Measurements from ENCODE around the gene EDC3.
"Not testable (repeated sequence)": the region's sequence is repeated elsewhere in the genome, so short reads cannot be mapped to it uniquely, and the experiment has no call there.

EDC3 gene

DNA sequence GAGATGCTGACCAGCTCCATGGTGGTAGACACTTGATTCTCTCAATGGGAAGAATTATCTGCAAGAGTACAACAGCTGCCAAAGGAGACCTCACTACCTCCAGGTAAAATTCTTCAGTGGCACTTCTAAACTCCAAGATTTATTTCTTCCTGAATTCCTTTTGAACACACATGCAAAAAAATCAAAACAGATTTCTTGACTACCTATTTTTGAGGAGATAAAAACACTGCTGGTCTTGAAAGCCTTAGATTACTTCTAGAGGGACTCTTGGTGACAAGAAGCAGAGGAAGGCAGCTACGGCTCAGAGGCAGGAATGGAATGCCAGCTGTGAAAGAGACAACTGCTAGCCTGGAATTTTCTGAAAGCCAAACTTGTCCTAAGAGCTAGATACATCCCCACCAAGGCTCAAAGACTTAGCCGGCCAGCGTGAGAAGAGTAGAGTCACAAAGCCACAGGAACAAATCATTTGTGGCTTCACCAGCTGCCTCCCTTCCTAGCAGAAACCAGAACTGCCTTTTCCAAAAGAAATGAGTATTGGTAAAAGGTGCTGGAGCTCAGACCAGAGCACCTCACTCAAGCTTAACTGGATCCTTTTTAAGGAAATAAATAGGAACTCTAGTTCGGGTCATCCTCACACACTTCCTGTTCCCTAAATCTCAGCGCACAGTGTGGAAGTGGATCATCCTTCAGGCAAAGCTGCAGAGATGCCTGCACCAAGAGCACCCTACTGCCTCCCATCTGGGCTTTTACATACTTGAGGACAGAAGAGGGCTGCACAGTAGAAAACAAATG is 47.6 kb downstream of the EDC3 start:
- no peak for DNase-seq (ENCODE audit: low spot score)

GRCh38 chr15:74646480-74646879 is 49.3 kb downstream of the EDC3 start:
- DNase-seq (ENCODE audit: low spot score), result no peak

- no peak for DNase-seq (ENCODE audit: low spot score)
These were observed 52.1 kb downstream of the EDC3 start for GRCh38 chr15:74643665-74644204.

GRCh38 chr15:74642734-74643664 is 52.8 kb downstream of the EDC3 start:
- DNase-seq (ENCODE audit: low spot score), result no peak

- no peak for DNase-seq (ENCODE audit: low spot score)
These were observed 53.5 kb downstream of the EDC3 start for GRCh38 chr15:74642348-74642733.

DNA sequence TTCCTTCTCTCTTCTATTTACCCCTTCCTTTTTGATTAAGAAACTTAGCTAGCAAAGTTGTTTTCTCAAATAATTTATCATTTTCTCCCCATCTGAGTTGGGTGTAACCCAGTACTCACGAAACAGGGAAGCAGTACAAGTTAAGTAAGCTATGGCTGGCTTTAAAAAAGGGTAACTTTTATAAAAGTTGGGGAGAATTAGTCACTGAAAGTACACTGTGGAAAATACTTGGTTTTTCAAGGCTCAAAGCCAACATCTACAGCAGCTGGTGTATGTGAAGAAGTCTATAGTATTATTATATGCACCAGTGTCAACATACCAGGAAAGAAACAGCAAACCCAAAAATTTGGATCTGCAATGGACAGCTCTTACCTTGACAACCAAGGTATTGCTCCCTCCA is 54.7 kb downstream of the EDC3 start:
- no peak for DNase-seq (ENCODE audit: low spot score)

GRCh38 chr15:74636984-74637383 is 58.8 kb downstream of the EDC3 start:
- no peak for DNase-seq (ENCODE audit: low spot score)

GRCh38 chr15:74635228-74635627 is 60.6 kb downstream of the EDC3 start:
- peak; percentile 76 for DNase-seq (ENCODE audit: low spot score)

DNA sequence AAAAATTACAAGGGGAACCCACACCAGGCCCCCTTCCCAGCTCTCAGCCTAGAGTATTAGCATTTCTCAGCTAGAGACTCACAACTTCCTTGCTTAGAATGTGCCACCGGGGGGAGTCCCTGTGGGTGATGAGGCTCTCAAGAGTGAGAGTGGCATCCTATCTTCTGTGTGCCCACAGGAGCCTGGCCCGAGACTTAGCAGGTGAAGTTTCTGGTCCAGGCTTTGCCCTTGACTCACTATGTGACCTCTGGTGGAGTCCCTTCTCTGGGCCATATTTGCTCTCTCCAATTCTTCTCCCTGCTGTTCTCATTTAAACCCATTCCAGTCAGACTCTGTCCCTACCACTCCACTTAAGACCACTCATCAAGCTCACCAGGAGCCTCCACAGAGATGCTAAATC is 62.0 kb downstream of the EDC3 start:
- no peak for DNase-seq (ENCODE audit: low spot score)

- no peak for DNase-seq (ENCODE audit: low spot score)
These were observed 63.2 kb downstream of the EDC3 start for GRCh38 chr15:74632601-74633000.

- peak; percentile 58 for DNase-seq (ENCODE audit: low spot score)
These were observed 63.8 kb downstream of the EDC3 start for GRCh38 chr15:74631935-74632560.

DNA sequence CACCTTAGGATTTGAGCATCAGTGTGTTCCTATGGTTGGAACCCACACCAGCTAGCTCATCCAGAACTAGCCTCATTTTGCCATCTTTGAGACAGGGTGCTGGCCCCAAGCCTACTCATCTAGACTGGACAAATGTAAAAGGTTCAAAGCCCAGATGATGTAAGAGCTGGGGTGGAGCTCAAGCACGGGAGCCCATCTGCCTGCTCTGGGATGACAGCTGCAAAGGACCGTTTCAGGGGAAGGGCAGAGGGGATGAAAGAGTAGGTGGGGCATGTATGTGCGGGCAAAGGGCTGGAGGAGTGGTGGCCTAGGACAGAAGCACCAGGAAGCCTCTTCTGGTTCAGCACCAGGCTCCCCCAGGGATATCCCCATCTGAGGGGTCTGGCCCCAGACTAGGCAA is 64.4 kb downstream of the EDC3 start:
- no peak for DNase-seq (ENCODE audit: low spot score)

- no peak for DNase-seq (ENCODE audit: low spot score)
These were observed 64.8 kb downstream of the EDC3 start for GRCh38 chr15:74631087-74631385.

- no peak for DNase-seq (ENCODE audit: low spot score)
These were observed 65.3 kb downstream of the EDC3 start for GRCh38 chr15:74630284-74631086.

DNA sequence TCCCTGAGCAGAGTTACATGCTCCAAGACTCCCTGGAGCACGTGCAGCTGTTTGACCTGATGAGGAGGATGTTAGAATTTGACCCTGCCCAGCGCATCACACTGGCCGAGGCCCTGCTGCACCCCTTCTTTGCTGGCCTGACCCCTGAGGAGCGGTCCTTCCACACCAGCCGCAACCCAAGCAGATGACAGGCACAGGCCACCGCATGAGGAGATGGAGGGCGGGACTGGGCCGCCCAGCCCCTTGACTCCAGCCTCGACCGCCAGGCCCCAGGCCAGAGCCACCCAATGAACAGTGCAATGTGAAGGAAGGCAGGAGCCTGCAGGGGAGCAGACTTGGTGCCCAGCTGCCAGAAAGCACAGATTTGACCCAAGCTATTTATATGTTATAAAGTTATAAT is 66.1 kb downstream of the EDC3 start:
- not testable (repeated sequence) for DNase-seq (ENCODE audit: low spot score)

DNA sequence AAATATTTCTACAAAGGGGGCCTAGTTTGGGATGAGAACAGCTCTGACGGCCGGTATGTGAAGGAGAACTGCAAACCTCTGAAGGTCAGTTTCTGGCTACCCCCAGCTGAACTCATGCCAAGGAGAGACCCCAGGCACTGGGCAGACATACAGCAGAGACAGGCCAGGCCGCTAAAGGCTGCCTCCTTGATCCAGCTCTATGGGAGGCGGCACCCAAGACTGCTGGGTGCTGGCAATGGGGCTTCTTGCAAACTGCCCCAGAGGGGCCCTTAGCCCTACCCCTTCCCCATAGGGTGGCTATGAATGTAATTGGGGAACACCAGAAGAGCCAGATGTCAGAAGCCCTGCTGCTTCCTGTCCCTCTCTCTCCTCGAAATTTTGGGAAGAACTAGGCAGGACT is 66.9 kb downstream of the EDC3 start:
- no peak for DNase-seq (ENCODE audit: low spot score)

DNA sequence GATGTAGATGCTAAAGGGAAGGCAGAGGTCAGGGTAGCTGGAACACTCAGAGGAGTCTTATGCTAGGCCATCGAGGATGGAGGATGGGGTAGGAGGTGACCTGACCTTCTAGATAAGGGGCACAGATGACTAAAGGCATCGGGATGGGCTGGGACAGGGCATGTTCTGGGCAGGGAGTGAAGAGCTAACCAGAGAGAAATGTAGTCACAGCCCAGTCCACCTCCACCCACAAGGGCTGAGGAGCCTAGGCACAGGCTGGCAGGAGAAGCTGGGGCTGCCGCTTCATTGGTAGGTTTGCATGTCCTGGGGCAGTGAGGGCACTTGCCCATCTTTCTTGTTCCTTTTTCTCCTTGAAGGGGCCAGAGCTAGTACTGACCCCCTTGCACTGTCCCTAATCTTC is 67.6 kb downstream of the EDC3 start:
- no peak for DNase-seq (ENCODE audit: low spot score)

GRCh38 chr15:74627766-74628165 is 68.1 kb downstream of the EDC3 start:
- no peak for DNase-seq (ENCODE audit: low spot score)

DNA sequence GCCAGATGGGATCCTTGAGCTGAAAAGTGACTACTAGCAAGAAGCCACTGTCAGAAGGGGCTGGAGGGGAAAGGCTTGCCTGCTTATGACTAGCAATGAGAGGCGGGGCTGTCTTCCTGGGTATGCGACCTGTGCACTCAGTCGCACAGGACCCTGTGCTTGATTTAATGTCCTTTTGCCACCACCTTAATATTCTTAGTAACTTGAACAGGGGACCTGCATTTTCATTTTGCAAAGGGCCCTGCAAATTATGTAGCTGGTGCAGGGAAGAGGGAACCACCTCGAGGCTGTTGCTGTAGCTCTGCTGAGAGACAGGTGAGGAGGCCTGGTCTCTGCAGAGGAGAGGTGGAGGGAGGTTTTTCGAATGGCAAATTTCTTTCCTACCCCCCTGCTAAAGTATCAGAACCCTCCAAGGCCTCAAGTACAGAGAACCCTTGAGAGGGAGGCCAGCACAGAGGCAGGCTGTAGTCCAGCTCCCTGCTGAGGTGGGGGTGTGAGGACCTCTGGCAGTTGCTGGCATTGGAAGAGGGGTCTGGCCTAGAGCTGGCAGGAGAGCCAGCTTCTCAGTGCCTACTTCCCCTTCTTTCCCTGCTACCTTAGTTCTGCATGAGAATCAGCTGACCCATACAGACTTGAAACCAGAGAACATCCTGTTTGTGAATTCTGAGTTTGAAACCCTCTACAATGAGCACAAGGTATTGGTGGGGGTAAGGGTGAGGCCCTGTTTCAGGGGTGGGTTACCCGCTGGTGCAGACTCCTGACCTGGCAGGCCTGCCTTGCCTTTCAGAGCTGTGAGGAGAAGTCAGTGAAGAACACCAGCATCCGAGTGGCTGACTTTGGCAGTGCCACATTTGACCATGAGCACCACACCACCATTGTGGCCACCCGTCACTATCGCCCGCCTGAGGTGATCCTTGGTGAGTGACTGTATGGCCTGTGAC is 68.8 kb downstream of the EDC3 start:
- DNase-seq (ENCODE audit: low spot score), result no peak

DNA sequence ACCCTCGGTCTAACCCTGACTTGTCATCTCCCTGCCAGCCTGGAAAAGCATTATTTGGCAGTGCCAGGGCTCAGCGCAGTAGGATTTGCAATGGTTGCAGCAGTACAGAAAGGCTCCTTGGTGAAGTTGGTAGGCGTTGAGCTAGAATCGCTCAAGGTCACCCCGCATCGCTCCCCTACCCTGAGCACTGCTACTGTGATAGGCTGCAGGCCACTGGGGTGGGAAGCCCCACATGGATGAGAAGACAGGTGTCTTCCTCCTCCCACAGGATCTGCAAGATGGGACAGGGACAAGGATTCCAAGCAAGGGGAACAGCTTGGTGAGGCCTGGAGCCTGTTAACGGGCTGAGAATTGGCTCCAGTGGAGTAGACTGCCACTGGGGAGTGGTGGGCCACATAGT is 69.5 kb downstream of the EDC3 start:
- DNase-seq (ENCODE audit: low spot score), result no peak

DNA sequence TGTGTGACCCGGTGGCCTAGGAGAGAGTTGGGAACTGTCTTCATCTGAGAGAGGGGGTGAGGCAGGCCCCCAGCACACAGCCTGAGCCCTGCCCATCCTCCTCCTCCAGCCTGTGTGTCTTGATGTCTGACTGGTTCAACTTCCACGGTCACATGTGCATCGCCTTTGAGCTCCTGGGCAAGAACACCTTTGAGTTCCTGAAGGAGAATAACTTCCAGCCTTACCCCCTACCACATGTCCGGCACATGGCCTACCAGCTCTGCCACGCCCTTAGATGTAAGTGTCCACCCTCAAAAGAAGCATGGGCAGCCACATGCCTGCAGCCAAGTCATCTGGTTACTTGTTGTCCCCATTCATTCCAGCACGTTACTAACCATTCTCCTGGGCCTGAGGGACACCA is 70.1 kb downstream of the EDC3 start:
- DNase-seq (ENCODE audit: low spot score), result no peak
